GM12891 (cell line): Measurements from ENCODE around the gene KLHL36.

Source experiments
- POLR2A ChIP-seq: IDR thresholded peaks from 2 replicates; pipeline ENCODE4 v1.6.1; 2011; ENCODE audit warnings: low read depth, low read length, control low read depth
- POLR2AphosphoS5 ChIP-seq: IDR thresholded peaks from 2 replicates; pipeline ENCODE4 v1.6.1; 2011; ENCODE audit warnings: low read depth, low read length, control low read depth
- POU2F2 ChIP-seq: IDR thresholded peaks from 2 replicates; pipeline ENCODE4 v1.6.1; 2011; ENCODE audit warnings: low read depth, mild to moderate bottlenecking, control low read depth, low read length, moderate library complexity
- TAF1 ChIP-seq: IDR thresholded peaks from 2 replicates; pipeline ENCODE4 v1.6.1; 2011; ENCODE audit warnings: low read depth, low read length, control low read depth

GRCh38 chr16:84616515-84616914, 31.8 kb upstream of the KLHL36 start:
- no peak for TF ChIP-seq POLR2A
- no peak for TF ChIP-seq TAF1
- TF ChIP-seq POLR2AphosphoS5: no peak
- TF ChIP-seq POU2F2: no peak
